ENCODE data around the gene NEDD4. TPM values are rescaled to one million over a fixed set of nuclear protein-coding genes. Genes with fewer than 3 reads are reported as not detected.

The NEDD4 gene
- total RNA-seq, 1 experiment from 2014 or later = 18.8 TPM

- in situ Hi-C loops (cut with HindIII; ENCODE audit: low pct_unique_long_range_greater_than_20kb, low sequenced_read_pairs) (no loop called here), intact Hi-C loops (cut with micrococcal nuclease; ENCODE audit: unreplicated experiment) (no loop called here)
- no peak for TF ChIP-seq POLR2AphosphoS5 (IDR thresholded peaks at IDR 0.05; ENCODE audit: low read depth, low read length)
- no peak for TF ChIP-seq SIN3A (IDR thresholded peaks at IDR 0.05; ENCODE audit: borderline replicate concordance, insufficient read depth, low read depth, low read length)
- TF ChIP-seq TCF7L2 (IDR thresholded peaks at IDR 0.05; ENCODE audit: low read depth, low read length) = no peak
- TF ChIP-seq CTCF (IDR thresholded peaks at IDR 0.05) = no peak
- no peak for TF ChIP-seq REST (IDR thresholded peaks at IDR 0.05; ENCODE audit: insufficient read depth in 1 of 2, low read depth in 2 of 2, low read length in 1 of 2)
- DNase-seq (ENCODE audit: low read depth, low spot score) (no peak), ATAC-seq (no peak)
- no peaks in the 10 kb centered on the region for H3K9me3 ChIP-seq (ENCODE audit: control insufficient read depth, insufficient read depth, low read depth, low read length)
- BruUV-seq (replicated peaks) = no TSS peak
- ChIA-PET CTCF (interaction anchor here (0.5 kb wide), 1 partner anchor 64 kb away, joined by 3 read pairs; the partner anchor contains the start of gene NEDD4), POLR2A (no interaction called here)
- no peak overlapping the region for H3K4me3 ChIP-seq (ENCODE audit: low read depth in 2 of 2, low read length in 2 of 2)
- H3K36me3 ChIP-seq (ENCODE audit: control insufficient read depth, insufficient read depth, low read length) = no peaks in the 10 kb centered on the region
- H3K27me3 ChIP-seq (ENCODE audit: control insufficient read depth, insufficient read depth, low read length) = no peaks in the 10 kb centered on the region
- no peak overlapping the region for H3K27ac ChIP-seq (ENCODE audit: low read length)
- H3K4me1 ChIP-seq (ENCODE audit: control insufficient read depth, insufficient read depth, low read length) = no peaks in the 10 kb centered on the region
These were observed 64.5 kb downstream of the NEDD4 start for GRCh38 chr15:55928955-55929354.

- Histone ChIP-seq H3K4me3 (ENCODE audit: low read depth in 2 of 2, low read length in 2 of 2) (no peak overlapping the region), H3K36me3 (ENCODE audit: control insufficient read depth, insufficient read depth, low read length) (no peaks in the 10 kb centered on the region), H3K27ac (ENCODE audit: low read length) (no peak overlapping the region), H3K4me1 (ENCODE audit: control insufficient read depth, insufficient read depth, low read length) (peaks cover 24% of the 10 kb centered on the region), H3K9me3 (ENCODE audit: control insufficient read depth, insufficient read depth, low read depth, low read length) (no peaks in the 10 kb centered on the region), H3K27me3 (ENCODE audit: control insufficient read depth, insufficient read depth, low read length) (no peaks in the 10 kb centered on the region)
- DNase-seq (ENCODE audit: low read depth, low spot score) (no peak), ATAC-seq (no peak)
- BruUV-seq (replicated peaks) = no TSS peak
- ChIA-PET CTCF (no interaction called here), POLR2A (no interaction called here)
- in situ Hi-C loops (cut with HindIII; ENCODE audit: low pct_unique_long_range_greater_than_20kb, low sequenced_read_pairs) (no loop called here), intact Hi-C loops (cut with micrococcal nuclease; ENCODE audit: unreplicated experiment) (no loop called here)
- no peak for TF ChIP-seq POLR2AphosphoS5 (IDR thresholded peaks at IDR 0.05; ENCODE audit: low read depth, low read length)
- TF ChIP-seq SIN3A (IDR thresholded peaks at IDR 0.05; ENCODE audit: borderline replicate concordance, insufficient read depth, low read depth, low read length) = no peak
- no peak for TF ChIP-seq TCF7L2 (IDR thresholded peaks at IDR 0.05; ENCODE audit: low read depth, low read length)
- no peak for TF ChIP-seq CTCF (IDR thresholded peaks at IDR 0.05)
- no peak for TF ChIP-seq REST (IDR thresholded peaks at IDR 0.05; ENCODE audit: insufficient read depth in 1 of 2, low read depth in 2 of 2, low read length in 1 of 2)
These were observed 71.7 kb downstream of the NEDD4 start for GRCh38 chr15:55921744-55922143.

Data from Panc1 (cell line).